HG02938 (cell line): Measurements from ENCODE around the gene HCN3.
"Not testable (repeated sequence)": the region's sequence is repeated elsewhere in the genome, so short reads cannot be mapped to it uniquely, and the experiment has no call there.

ENCODE experiments used
- ATAC-seq: cut with Tn5 transposase; IDR thresholded peaks from one replicate; pipeline ENCODE4 v1.9.1; 2021; ENCODE audit warnings: mild to moderate bottlenecking, moderate library complexity; ENCODE audit not compliant: unreplicated experiment

Gene HCN3

GRCh38 chr1:155282488-155283091 is 5.3 kb downstream of the HCN3 start:
- no peak for ATAC-seq

- no peak for ATAC-seq
Observed at GRCh38 chr1:155284476-155284875, 7.2 kb downstream of the HCN3 start.

- ATAC-seq = no peak
Observed at GRCh38 chr1:155285063-155285462, 7.8 kb downstream of the HCN3 start.

GRCh38 chr1:155285631-155286044 is 8.4 kb downstream of the HCN3 start:
- ATAC-seq = no peak

DNA sequence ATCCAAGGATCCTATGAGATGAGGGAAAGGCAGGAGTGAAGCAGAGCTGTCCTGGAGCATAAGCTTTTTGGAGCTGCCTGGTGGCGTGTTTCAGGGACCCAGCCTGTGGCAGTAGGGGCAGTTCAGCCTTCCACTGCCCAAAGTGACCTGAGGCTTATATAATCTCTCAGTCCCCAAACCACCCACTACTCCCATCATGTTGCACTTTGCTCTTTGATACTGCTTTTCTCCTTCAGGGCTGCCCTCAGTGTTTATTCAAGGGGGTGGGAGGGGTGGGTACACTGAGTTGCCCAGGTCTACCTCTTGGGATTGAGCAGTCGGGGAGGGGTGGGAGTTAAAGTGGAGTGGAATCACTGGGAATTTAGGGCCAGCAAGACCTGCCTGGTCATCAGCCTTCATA is 9.3 kb downstream of the HCN3 start:
- ATAC-seq = no peak

DNA sequence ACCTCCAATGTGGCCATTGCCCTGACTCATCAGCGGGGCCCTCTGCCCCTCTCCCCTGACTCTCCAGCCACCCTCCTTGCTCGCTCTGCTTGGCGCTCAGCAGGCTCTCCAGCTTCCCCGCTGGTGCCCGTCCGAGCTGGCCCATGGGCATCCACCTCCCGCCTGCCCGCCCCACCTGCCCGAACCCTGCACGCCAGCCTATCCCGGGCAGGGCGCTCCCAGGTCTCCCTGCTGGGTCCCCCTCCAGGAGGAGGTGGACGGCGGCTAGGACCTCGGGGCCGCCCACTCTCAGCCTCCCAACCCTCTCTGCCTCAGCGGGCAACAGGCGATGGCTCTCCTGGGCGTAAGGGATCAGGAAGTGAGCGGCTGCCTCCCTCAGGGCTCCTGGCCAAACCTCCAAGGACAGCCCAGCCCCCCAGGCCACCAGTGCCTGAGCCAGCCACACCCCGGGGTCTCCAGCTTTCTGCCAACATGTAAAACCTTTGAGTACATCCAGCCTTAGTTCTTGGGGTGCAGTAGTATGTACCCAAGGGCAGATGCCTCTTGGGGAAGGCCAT is 10.8 kb downstream of the HCN3 start:
- ATAC-seq = no peak

- ATAC-seq = not testable (repeated sequence)
Observed at GRCh38 chr1:155291006-155291405, 13.7 kb downstream of the HCN3 start.

GRCh38 chr1:155293086-155293749 is 16.0 kb downstream of the HCN3 start:
- no peak for ATAC-seq

DNA sequence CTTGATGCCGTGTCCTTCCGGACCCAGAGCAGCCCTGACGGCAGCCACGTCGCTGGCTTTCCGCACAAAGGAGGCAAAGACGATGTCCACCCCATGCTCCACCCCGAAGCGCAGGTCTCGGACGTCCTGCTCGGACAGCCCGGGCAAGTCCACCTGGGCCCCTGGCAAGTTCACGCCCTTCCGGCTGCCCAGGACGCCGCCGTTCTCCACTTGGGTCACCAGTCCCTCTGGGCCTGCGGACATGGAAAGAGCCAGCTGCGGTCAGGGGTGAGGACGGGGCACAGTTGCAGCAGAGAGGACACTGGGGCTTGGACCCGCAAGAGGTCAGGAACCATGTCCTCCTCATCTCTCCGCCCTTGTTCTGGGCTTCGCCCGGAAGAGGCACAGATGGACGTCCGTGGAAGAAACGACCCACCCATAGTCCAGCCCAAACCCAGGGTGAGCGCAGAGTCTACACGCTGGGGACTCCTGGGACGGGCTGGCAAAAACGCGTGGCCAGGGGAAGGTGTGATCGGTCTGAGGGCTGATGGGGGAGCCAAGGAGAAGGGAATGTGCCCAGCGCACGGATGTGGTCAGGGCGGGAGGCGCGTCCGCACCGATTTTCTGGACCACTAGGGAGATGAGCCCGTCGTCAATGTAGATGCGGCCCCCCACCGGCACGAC is 17.4 kb downstream of the HCN3 start:
- no peak for ATAC-seq

DNA sequence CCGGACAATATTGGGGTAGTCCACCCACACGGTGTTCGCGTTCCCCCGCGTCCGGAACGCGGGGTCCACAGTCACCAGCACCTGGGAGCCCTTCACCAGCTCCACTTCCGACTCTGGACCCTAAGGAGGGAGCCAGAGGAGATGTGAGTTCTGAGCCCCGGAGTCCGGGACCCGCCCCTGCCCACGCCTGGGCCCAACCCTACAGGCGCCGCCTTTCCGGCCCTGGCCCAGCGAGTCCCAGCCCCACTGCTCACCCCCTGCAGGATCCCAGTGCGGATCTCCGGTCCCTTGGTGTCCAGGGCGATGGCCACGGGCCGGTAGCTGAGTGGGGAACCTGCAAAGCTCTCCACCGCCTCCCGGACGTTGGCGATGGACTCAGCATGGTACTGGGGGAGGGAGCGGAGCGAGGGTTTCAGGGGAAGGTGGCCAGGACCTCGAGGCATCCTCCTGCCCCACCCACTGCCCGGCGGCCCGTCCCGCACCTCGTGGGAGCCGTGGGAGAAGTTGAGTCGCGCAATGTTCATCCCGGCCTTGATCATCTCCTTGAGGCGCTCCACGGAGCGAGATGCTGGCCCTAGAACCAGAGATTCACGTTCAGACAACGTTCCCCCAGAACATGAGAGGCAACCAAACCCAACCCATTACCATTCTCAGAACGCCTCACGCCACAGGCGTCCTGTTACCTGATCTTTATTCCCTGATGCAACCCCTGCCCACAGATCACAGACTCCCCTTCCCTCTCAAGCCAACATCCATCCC is 18.1 kb downstream of the HCN3 start:
- ATAC-seq = no peak

GRCh38 chr1:155295942-155296267 is 18.6 kb downstream of the HCN3 start:
- ATAC-seq = no peak

DNA sequence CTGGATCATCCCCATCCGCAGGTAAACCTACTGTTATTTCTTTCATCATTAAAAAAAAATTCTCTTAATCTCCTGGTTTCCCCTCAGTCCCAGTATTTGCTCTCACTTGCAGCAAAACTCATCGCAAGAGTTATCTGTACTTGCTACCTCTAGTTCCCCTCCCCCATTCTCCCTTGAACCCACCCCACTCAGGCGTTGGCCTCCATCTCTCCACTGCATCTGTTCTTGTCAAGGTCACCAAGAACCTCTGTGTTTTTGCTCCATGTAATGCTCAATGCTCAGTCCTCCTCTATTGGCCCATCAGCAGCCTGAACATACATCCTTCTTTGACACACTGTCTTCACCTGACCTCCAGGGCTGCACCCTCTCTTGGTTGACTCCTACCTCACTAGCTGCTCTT is 19.4 kb downstream of the HCN3 start:
- no peak for ATAC-seq

GRCh38 chr1:155297384-155297783 is 20.1 kb downstream of the HCN3 start:
- no peak for ATAC-seq

GRCh38 chr1:155300024-155300423 is 22.8 kb downstream of the HCN3 start:
- no peak for ATAC-seq

- no peak for ATAC-seq
Observed at GRCh38 chr1:155300553-155301329, 23.5 kb downstream of the HCN3 start.

DNA sequence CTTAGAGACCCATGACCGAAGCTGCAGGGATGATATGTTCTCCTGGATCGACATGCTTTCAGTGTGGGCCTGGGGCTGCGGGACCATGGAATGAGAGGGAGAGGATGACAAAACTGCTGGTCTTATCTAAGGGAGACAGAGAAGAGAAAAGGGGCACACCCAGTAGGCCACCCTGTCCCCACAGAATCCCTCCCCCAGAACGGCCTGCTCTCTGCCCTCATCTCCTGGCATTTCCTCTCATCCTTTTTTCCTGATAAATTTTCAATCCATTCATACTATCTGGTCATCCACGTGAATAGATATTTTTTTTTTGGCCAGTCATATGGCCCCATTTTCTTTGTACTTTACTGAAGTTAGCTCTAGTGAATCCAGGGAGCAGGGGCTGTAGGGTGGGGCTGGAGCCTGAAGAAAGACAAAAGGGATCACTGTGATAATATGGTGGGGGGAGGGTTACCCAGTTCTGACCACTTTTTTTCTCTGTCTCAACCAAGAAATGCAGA is 24.1 kb downstream of the HCN3 start, which contains the start of gene PKLR:
Gene PKLR, minus strand, starts transcription at position 97 of the 500 bp plus-strand sequence. Its CDS starts 43 bp downstream, at position 54.
- no peak for ATAC-seq

DNA sequence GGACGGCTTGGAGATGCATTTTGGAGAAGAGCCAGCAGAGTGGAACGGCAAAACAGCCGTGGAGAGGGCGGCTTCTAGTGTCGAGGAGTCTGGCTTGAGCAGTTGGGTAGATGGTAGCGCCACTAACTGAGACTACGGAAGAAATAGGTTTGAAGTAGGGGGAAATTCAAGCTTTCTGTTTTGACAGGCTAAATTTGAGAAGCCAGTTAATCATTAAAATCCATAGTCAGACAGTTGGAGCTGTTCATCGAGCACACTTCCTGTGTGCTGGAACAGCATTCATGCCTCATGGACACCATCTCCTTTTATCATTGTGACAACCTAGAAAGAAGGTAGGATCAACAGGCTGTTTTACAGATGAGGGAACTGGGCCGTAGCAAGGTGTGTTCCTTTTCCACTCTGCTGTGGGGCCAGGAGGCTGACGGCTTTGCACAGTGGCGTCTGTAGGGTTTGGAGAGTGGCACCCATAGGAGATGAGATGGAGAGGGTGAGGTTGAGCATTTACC is 27.3 kb downstream of the HCN3 start:
- ATAC-seq = no peak

- no peak for ATAC-seq
Observed at GRCh38 chr1:155305881-155306391, 28.7 kb downstream of the HCN3 start.

DNA sequence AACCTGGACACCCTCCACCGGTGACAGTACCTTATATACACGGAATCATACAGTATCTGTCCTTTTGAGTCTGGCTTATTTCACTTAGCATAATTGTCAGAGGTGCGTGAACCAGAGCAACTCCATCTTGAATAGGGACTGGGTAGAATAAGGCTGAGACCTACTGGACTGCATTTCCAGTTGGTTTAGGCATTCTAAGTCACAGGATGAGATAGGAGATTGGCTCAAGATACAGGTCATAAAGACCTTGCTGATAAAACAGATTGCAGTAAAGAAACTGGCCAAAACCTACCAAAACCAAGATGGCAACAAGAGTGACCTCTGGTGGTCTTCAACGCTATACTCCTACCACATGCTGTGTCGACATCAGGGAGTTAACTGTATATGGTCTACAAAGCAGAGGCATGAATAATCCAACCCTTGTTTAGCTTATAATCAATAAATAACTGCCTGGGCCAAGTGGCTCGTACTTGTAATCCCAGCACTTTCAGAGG is 30.0 kb downstream of the HCN3 start:
- no peak for ATAC-seq
